Measurements from ENCODE around the gene CNTN2. TPM values are rescaled to one million over a fixed set of nuclear protein-coding genes. Genes with fewer than 3 reads are reported as not detected.

The CNTN2 gene
- total and polyA plus RNA-seq, 2 of the 4 experiments (the other 2 are of a cell fraction) = not detected

DNA sequence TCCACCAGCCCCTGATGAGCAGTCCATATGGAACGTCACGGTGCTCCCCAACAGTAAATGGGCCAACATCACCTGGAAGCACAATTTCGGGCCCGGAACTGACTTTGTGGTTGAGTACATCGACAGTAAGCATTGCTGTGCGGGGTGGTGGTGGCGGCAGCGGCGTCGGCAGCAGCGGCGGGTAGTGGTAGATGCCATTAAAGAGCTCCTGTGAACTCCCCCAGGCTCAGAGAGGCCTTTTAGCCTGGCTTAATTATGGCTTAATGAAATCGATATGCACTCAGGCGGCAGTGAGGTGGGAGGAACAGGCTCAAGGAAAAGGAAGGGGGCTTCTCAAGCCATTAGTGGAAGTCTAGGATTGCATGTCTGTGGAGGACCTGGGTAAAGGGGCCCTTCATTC, 41.9 kb upstream of the CNTN2 start:
- Histone ChIP-seq H3K23ac (ENCODE audit: low read depth, low read length) (no peak overlapping the region), H3K18ac (ENCODE audit: low read depth, low read length) (no peak overlapping the region), H3K9me3 (ENCODE audit: control insufficient read depth, insufficient read depth, low read length) (no peaks in the 10 kb centered on the region), H4K8ac (ENCODE audit: low read depth in 2 of 2, low read length in 2 of 2) (no peak overlapping the region), H2BK120ac (ENCODE audit: low read depth, low read length) (no peak overlapping the region), H3K27ac (ENCODE audit: insufficient read depth, low read length) (no peak overlapping the region), H3K4me1 (ENCODE audit: control insufficient read depth, insufficient read depth, low read length) (no peaks in the 10 kb centered on the region), H3K9ac (ENCODE audit: low read depth, low read length) (no peak overlapping the region), H4K20me1 (ENCODE audit: insufficient read depth, low read length) (no peaks in the 10 kb centered on the region), H2BK20ac (ENCODE audit: low read depth, low read length) (no peak overlapping the region), H2AK9ac (replicated peaks; ENCODE audit: low read depth, low read length, poor library complexity) (no peak overlapping the region), H3K27me3 (ENCODE audit: control insufficient read depth, insufficient read depth, low read length) (peaks cover 46% of the 10 kb centered on the region), H4K91ac (ENCODE audit: insufficient read depth, low read depth, low read length) (no peak overlapping the region), H3K56ac (ENCODE audit: extremely low read depth, insufficient read depth, low read length) (no peak overlapping the region), H3K4me3 (ENCODE audit: insufficient read depth, low read depth, low read length) (no peak overlapping the region), H2BK15ac (ENCODE audit: low read depth, low read length) (no peak overlapping the region), H3K79me1 (ENCODE audit: low read depth in 1 of 2, low read length in 2 of 2) (no peaks in the 10 kb centered on the region), H2BK5ac (ENCODE audit: low read depth, low read length, poor library complexity, severe bottlenecking) (no peak overlapping the region), H3K14ac (replicated peaks; ENCODE audit: low read depth, low read length) (no peak overlapping the region), H3K4ac (ENCODE audit: low read depth, low read length) (no peak overlapping the region), H3K9me1 (ENCODE audit: insufficient read depth, low read length) (no peaks in the 10 kb centered on the region), H2AK5ac (ENCODE audit: low read depth, low read length) (no peak overlapping the region), H2AFZ (replicated peaks; ENCODE audit: low read length, poor library complexity) (no peak overlapping the region), H3K36me3 (ENCODE audit: control insufficient read depth, insufficient read depth, low read length) (no peaks in the 10 kb centered on the region), H4K5ac (ENCODE audit: low read depth, low read length) (no peak overlapping the region), H3K4me2 (ENCODE audit: low read depth, low read length) (no peak overlapping the region)
- dilution Hi-C loops (cut with HindIII; ENCODE audit: low sequenced_read_pairs, unreplicated experiment) (no loop called here), intact Hi-C loops (cut with micrococcal nuclease) (no loop called here), in situ Hi-C loops (cut with MboI; ENCODE audit: low sequenced_read_pairs) (no loop called here)
- CTCF ChIA-PET = no interaction called here
- DNase-seq (no peak), ATAC-seq (ENCODE audit: low read depth) (no peak)
- POLR2A ChIA-PET (ENCODE audit: unreplicated experiment) = no interaction called here
- TF ChIP-seq FOS (IDR thresholded peaks at IDR 0.05; ENCODE audit: low read depth, low read length) = no peak
- BruUV-seq (replicated peaks) = no TSS peak
- WGBS, 2 experiments (ENCODE audit: extremely low coverage in 2 of 2, insufficient read length in 1 of 2) = 85% methylated on average over 5 of the region's 14 CpGs; no CpG with 5 or more reads in 1 of the 2 experiments
